Large intestine (tissue), 3 donors: Measurements from ENCODE around the gene IFNG-AS1. TPM values are rescaled to one million over a fixed set of nuclear protein-coding genes. Genes with fewer than 3 reads are reported as not detected.

ENCODE experiments used
- DNase-seq, 2 donors: peaks; one replicate each; pipeline versions ENCODE4 v3.0.0 to v3.0.0-alpha.2; 2013
- H3K27ac ChIP-seq: one replicate; pipeline ENCODE4 v1.5.1; 2013; ENCODE audit warnings: low read length
- H3K27me3 ChIP-seq: 2 replicates; pipeline ENCODE4 v1.6.1; 2013; ENCODE audit warnings: low read length; ENCODE audit not compliant: control insufficient read depth, insufficient read depth
- H3K36me3 ChIP-seq: 2 replicates; pipeline ENCODE4 v1.6.1; 2013; ENCODE audit warnings: low read length; ENCODE audit not compliant: control insufficient read depth, insufficient read depth
- H3K4me1 ChIP-seq: one replicate; pipeline ENCODE4 v1.6.1; 2013; ENCODE audit warnings: low read length; ENCODE audit not compliant: control insufficient read depth, insufficient read depth
- H3K4me3 ChIP-seq: one replicate; pipeline ENCODE4 v1.5.1; 2013; ENCODE audit warnings: low read length
- H3K9me3 ChIP-seq: one replicate; pipeline ENCODE4 v1.6.1; 2013; ENCODE audit warnings: mild to moderate bottlenecking, low read depth, low read length, moderate library complexity; ENCODE audit not compliant: control insufficient read depth
- WGBS: methylation state at CpG from one replicate; pipeline ENCODE4 v1.1.5; 2013; ENCODE audit warnings: low lambda C conversion rate; ENCODE audit not compliant: insufficient coverage; 5-methylcytosine and 5-hydroxymethylcytosine counted together
- polyA plus RNA-seq: library from polyadenylated mRNA; unstranded; fragments of 120-200 nt; gene quantifications from one replicate; pipeline ENCODE4 v1.2.1, GENCODE V29; 2013

The IFNG-AS1 gene
- polyA plus RNA-seq, 1 donor = 0.13 TPM

DNA sequence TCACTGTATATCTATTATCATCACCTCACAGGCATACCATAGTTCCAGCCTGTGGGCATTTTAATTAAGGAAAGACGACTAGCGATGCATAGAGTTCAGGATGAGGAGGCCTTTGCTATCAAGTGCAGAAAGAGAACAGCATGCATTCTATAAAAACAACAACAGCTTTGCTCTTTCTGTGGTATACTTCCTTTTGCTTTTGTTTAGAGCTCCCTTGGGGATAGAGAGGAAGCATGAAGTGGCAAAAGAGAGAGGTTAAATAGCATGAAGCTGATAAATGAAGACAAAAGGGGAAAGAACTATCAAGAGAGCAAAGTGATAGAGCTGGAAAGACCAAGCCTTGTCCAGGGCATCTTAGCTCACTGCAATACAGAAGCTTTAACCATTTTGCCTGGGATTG, 23.5 kb downstream of the IFNG-AS1 start:
- no peak for DNase-seq
- Histone ChIP-seq H3K27me3 (no peaks in the 10 kb centered on the region), H3K36me3 (no peaks in the 10 kb centered on the region), H3K9me3 (no peaks in the 10 kb centered on the region), H3K4me3 (no peak overlapping the region), H3K27ac (no peak overlapping the region), H3K4me1 (no peaks in the 10 kb centered on the region)
- no CpG with 5 or more reads among the region's 2 CpGs for WGBS

- Histone ChIP-seq H3K4me1 (no peaks in the 10 kb centered on the region), H3K36me3 (no peaks in the 10 kb centered on the region), H3K9me3 (no peaks in the 10 kb centered on the region), H3K27ac (no peak overlapping the region), H3K4me3 (no peak overlapping the region), H3K27me3 (no peaks in the 10 kb centered on the region)
- no peak for DNase-seq
- WGBS = no CpG with 5 or more reads among the region's 1 CpG
Measured at GRCh38 chr12:68013181-68013580, 23.9 kb downstream of the IFNG-AS1 start.

DNA sequence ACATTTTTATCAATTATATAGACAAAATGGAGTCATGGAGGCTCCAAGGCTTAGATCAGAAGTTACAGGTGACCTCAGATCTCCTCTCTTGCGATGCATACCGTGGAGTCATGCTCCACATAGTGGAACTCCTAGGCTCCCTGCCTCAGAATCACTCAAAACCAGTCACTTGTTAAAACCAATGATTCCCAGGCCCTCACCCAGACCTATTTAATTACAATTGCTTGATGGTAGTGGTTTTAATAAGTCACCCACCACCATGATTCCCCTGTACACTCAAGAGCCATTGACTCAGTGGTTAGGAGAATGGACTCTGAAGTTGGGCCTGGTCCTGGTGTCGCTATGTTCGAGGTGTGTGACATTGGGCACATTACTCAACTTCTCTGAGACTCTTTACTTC, 26.9 kb downstream of the IFNG-AS1 start:
- Histone ChIP-seq H3K4me3 (no peak overlapping the region), H3K27me3 (no peaks in the 10 kb centered on the region), H3K9me3 (no peaks in the 10 kb centered on the region), H3K36me3 (no peaks in the 10 kb centered on the region), H3K27ac (no peak overlapping the region), H3K4me1 (no peaks in the 10 kb centered on the region)
- DNase-seq = no peak
- no CpG with 5 or more reads among the region's 4 CpGs for WGBS

DNA sequence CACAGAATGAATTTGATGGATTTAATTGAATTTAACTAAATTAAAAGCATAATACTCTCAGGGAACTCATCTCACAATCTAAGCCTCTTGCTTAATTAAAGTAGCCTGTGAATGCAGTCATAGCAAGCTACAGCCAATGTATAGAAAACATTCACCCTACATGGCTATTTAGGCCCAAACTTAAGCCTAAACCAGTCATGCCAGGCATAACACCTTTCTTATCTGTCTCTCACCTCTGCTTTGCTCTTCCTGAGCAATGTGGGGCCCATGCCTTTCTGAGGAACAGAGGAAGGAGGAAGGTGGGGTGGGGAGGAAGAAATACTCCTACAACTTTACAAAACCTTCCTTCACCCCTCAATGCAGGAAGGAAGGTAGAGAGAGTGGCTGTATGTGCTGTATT, 29.1 kb downstream of the IFNG-AS1 start:
- H3K27me3 ChIP-seq = no peaks in the 10 kb centered on the region
- no peaks in the 10 kb centered on the region for H3K9me3 ChIP-seq
- H3K4me1 ChIP-seq = no peaks in the 10 kb centered on the region
- no peak for DNase-seq
- no peak overlapping the region for H3K4me3 ChIP-seq
- no peak overlapping the region for H3K27ac ChIP-seq
- no peaks in the 10 kb centered on the region for H3K36me3 ChIP-seq

DNA sequence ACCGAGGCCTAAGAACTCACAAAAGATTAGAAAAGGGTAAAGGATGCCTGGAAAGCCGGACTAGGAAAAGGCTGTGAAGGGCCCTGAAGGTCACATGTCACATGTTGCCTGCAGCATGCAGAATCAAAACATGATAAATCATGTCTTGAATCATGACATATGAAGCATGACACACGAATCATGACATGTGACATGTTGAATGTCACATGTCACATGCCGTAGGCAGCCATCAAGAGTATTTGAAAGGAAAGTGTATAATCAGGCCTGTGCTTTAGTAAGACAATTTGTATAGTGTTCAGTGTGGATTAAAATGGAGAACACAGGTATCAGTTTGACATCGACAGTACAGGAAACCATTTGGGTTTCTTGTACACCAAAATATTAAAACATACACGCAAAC, 30.8 kb downstream of the IFNG-AS1 start:
- Histone ChIP-seq H3K4me1 (no peaks in the 10 kb centered on the region), H3K27me3 (no peaks in the 10 kb centered on the region), H3K36me3 (no peaks in the 10 kb centered on the region), H3K4me3 (no peak overlapping the region), H3K27ac (no peak overlapping the region), H3K9me3 (no peaks in the 10 kb centered on the region)
- WGBS = no CpG with 5 or more reads among the region's 6 CpGs
- DNase-seq = no peak

GRCh38 chr12:68020699-68021098, 31.5 kb downstream of the IFNG-AS1 start:
- Histone ChIP-seq H3K4me1 (no peaks in the 10 kb centered on the region), H3K27ac (no peak overlapping the region), H3K9me3 (no peaks in the 10 kb centered on the region), H3K27me3 (no peaks in the 10 kb centered on the region), H3K36me3 (no peaks in the 10 kb centered on the region), H3K4me3 (no peak overlapping the region)
- no peak for DNase-seq
- 84% methylated on average over 4 of the region's 5 CpGs for WGBS

- H3K27ac ChIP-seq = no peak overlapping the region
- no peaks in the 10 kb centered on the region for H3K4me1 ChIP-seq
- H3K27me3 ChIP-seq = no peaks in the 10 kb centered on the region
- H3K36me3 ChIP-seq = no peaks in the 10 kb centered on the region
- H3K9me3 ChIP-seq = no peaks in the 10 kb centered on the region
- H3K4me3 ChIP-seq = no peak overlapping the region
- 81% methylated on average over 3 of the region's 7 CpGs for WGBS
- DNase-seq = no peak
Measured at GRCh38 chr12:68028647-68029046, 39.4 kb downstream of the IFNG-AS1 start.

- no peaks in the 10 kb centered on the region for H3K4me1 ChIP-seq
- no peaks in the 10 kb centered on the region for H3K36me3 ChIP-seq
- no peaks in the 10 kb centered on the region for H3K27me3 ChIP-seq
- H3K27ac ChIP-seq = no peak overlapping the region
- DNase-seq = no peak
- no peaks in the 10 kb centered on the region for H3K9me3 ChIP-seq
- H3K4me3 ChIP-seq = no peak overlapping the region
- 50% methylated on average over 1 of the region's 1 CpG for WGBS
Measured at GRCh38 chr12:68030248-68030647, 41.0 kb downstream of the IFNG-AS1 start.

DNA sequence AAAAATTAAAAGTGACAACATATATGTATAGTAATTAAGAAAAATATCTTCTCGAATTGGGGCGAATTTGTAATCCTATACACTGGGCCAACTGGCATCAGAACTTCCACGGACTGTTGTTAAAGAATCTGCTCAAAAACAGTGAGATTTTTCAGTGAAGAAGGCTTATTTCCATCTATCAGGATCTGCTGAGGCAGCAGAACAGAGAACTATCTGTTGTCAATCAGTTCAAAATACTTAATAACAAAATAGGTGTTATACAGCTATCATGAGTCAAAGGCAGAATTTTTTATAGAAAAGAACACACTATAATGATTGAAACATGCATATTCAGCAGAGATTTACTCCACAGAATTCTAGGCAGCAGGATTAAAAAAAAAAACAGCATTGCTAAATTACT, 41.9 kb downstream of the IFNG-AS1 start:
- Histone ChIP-seq H3K9me3 (no peaks in the 10 kb centered on the region), H3K36me3 (no peaks in the 10 kb centered on the region), H3K27ac (no peak overlapping the region), H3K4me1 (no peaks in the 10 kb centered on the region), H3K27me3 (no peaks in the 10 kb centered on the region), H3K4me3 (no peak overlapping the region)
- no peak for DNase-seq
- WGBS = 85% methylated on average over 2 of the region's 3 CpGs

DNA sequence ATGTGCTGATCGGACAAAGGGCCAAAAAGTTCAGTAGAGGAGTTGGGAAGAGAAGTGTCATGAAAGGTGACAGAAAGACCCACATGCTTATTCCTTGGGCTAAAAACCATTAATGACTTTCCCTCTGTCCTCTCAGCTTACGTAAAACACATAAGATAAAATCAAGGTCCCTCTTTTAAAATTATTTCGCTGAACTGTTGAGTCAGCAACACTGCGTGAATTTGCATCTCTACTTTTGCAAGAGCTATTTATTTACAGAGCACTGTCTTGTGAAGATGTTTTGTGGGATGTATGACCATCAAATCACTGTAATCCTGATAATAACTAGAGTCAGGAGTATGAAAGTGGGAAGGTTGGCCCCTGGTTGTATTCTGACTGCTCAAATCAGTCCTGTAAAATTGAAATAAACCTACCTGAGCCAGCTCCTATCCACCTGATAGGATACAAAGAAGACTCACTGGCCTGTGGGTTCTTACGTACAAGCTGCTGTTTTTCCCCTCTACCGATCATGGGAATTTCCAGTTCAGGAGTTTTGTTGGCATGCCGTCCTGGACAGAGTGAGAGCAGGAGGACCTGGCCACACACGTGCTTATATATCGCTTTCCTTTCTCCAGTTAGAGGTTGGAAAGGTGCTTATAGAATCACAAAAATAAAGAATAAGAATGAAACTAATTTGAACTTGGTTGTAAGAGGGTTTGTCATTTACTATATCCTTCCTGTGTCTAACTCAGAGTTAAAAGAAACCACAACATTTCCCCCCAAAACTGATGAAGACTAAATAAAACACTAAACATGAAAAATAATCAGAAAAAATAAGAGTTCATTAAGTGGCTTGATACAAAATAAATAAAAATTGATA, 42.9 kb downstream of the IFNG-AS1 start:
- DNase-seq = no peak
- Histone ChIP-seq H3K27ac (no peak overlapping the region), H3K4me3 (no peak overlapping the region), H3K9me3 (no peaks in the 10 kb centered on the region), H3K4me1 (no peaks in the 10 kb centered on the region), H3K27me3 (no peaks in the 10 kb centered on the region), H3K36me3 (no peaks in the 10 kb centered on the region)
- WGBS = 100% methylated on average over 2 of the region's 9 CpGs

- H3K4me3 ChIP-seq = no peak overlapping the region
- WGBS = 100% methylated on average over 1 of the region's 5 CpGs
- no peaks in the 10 kb centered on the region for H3K4me1 ChIP-seq
- no peak for DNase-seq
- no peaks in the 10 kb centered on the region for H3K36me3 ChIP-seq
- no peak overlapping the region for H3K27ac ChIP-seq
- H3K27me3 ChIP-seq = no peaks in the 10 kb centered on the region
- H3K9me3 ChIP-seq = no peaks in the 10 kb centered on the region
Measured at GRCh38 chr12:68034567-68034966, 45.3 kb downstream of the IFNG-AS1 start.
